Large intestine (tissue), 3 donors: Measurements from ENCODE around the gene NHLRC2. TPM values are rescaled to one million over a fixed set of nuclear protein-coding genes. Genes with fewer than 3 reads are reported as not detected.

Experiments used
- DNase-seq, 2 donors: peaks; one replicate each; pipeline versions ENCODE4 v3.0.0 to v3.0.0-alpha.2; 2013
- H3K27ac ChIP-seq: one replicate; pipeline ENCODE4 v1.5.1; 2013; ENCODE audit warnings: low read length
- H3K27me3 ChIP-seq: 2 replicates; pipeline ENCODE4 v1.6.1; 2013; ENCODE audit warnings: low read length; ENCODE audit not compliant: control insufficient read depth, insufficient read depth
- H3K36me3 ChIP-seq: 2 replicates; pipeline ENCODE4 v1.6.1; 2013; ENCODE audit warnings: low read length; ENCODE audit not compliant: control insufficient read depth, insufficient read depth
- H3K4me1 ChIP-seq: one replicate; pipeline ENCODE4 v1.6.1; 2013; ENCODE audit warnings: low read length; ENCODE audit not compliant: control insufficient read depth, insufficient read depth
- H3K4me3 ChIP-seq: one replicate; pipeline ENCODE4 v1.5.1; 2013; ENCODE audit warnings: low read length
- H3K9me3 ChIP-seq: one replicate; pipeline ENCODE4 v1.6.1; 2013; ENCODE audit warnings: mild to moderate bottlenecking, low read depth, low read length, moderate library complexity; ENCODE audit not compliant: control insufficient read depth
- WGBS: methylation state at CpG from one replicate; pipeline ENCODE4 v1.1.5; 2013; ENCODE audit warnings: low lambda C conversion rate; ENCODE audit not compliant: insufficient coverage; 5-methylcytosine and 5-hydroxymethylcytosine counted together
- polyA plus RNA-seq: library from polyadenylated mRNA; unstranded; fragments of 120-200 nt; gene quantifications from one replicate; pipeline ENCODE4 v1.2.1, GENCODE V29; 2013

NHLRC2 gene
- polyA plus RNA-seq, 1 donor: 19.1 TPM

DNA sequence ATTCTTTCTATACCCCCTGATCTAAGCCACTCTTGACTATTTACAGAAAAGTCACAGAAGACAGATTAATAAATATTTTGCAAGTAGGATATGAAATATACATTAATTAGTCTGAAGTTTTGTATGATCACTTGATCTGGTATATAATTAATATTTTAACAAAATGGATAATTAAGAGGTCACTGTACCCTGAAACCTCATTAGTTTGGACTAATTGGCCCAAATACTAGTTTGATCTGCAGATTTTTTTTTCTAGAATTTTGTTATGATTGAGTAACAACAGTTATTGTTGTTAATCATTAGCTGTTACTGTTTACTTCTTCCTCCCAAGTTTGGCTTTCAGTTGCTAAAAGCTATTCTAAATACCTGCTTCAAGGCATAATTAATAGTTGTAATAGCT, 2.7 kb downstream of the NHLRC2 start:
- no peak for DNase-seq
- no peak overlapping the region for H3K27ac ChIP-seq
- no peaks in the 10 kb centered on the region for H3K9me3 ChIP-seq
- no peaks in the 10 kb centered on the region for H3K4me1 ChIP-seq
- no peaks in the 10 kb centered on the region for H3K27me3 ChIP-seq
- no peak overlapping the region for H3K4me3 ChIP-seq
- peaks cover 25% of the 10 kb centered on the region for H3K36me3 ChIP-seq

DNA sequence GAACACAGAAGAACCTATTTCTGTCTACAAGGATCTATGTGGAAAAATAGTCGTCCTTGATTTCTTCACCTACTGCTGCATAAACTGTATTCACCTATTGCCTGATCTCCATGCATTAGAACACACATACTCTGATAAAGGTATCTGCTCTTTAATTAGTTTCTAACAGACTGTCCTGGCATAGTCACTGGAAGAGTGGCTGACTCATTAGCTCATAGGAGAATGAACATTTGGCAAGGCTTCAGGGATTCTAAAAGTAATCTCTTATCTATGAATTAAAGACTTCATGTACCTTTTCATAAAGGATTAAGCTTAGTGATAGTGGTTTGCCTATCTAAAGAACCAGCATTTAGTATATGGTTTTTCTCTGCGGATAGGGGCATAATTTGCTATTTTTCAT, 4.1 kb downstream of the NHLRC2 start:
- Histone ChIP-seq H3K27me3 (no peaks in the 10 kb centered on the region), H3K4me1 (no peaks in the 10 kb centered on the region), H3K4me3 (no peak overlapping the region), H3K27ac (no peak overlapping the region), H3K9me3 (no peaks in the 10 kb centered on the region), H3K36me3 (peaks cover 25% of the 10 kb centered on the region)
- no peak for DNase-seq
- WGBS: 83% methylated on average over 1 of the region's 2 CpGs

- no peak for DNase-seq
- Histone ChIP-seq H3K27me3 (no peaks in the 10 kb centered on the region), H3K4me3 (no peak overlapping the region), H3K27ac (no peak overlapping the region), H3K4me1 (no peaks in the 10 kb centered on the region), H3K9me3 (no peaks in the 10 kb centered on the region), H3K36me3 (peaks cover 25% of the 10 kb centered on the region)
- 86% methylated on average over 2 of the region's 2 CpGs for WGBS
These were observed 4.8 kb downstream of the NHLRC2 start for GRCh38 chr10:113859261-113859660.

DNA sequence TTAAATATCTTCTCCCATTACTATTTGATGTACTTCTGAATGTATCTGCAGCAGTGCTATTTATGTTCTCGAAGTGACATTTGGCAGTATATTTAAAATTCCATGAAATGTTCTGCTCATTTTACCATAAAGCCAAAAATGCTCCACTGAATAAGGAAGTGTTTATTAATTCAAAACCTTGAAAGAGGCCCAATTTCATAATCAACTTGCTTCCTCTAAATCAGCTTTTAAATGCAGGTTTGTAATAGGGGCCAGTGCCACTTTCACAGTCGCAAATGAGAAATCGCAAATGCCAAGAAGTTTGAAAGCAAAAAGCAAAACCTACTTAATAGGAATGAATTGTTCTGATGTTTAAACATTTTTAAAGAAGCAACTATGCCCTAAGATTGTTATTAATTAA, 11.4 kb downstream of the NHLRC2 start:
- Histone ChIP-seq H3K4me1 (no peaks in the 10 kb centered on the region), H3K27ac (no peak overlapping the region), H3K9me3 (no peaks in the 10 kb centered on the region), H3K4me3 (no peak overlapping the region), H3K36me3 (peaks cover 13% of the 10 kb centered on the region), H3K27me3 (no peaks in the 10 kb centered on the region)
- DNase-seq: no peak
- 84% methylated on average over 3 of the region's 3 CpGs for WGBS

GRCh38 chr10:113866551-113867394, 12.3 kb downstream of the NHLRC2 start:
- H3K27ac ChIP-seq: no peak overlapping the region
- H3K36me3 ChIP-seq: peaks cover 6% of the 10 kb centered on the region
- no CpG with 5 or more reads among the region's 5 CpGs for WGBS
- H3K4me1 ChIP-seq: no peaks in the 10 kb centered on the region
- no peak for DNase-seq
- H3K27me3 ChIP-seq: no peaks in the 10 kb centered on the region
- no peak overlapping the region for H3K4me3 ChIP-seq
- H3K9me3 ChIP-seq: peaks cover 1% of the 10 kb centered on the region

DNA sequence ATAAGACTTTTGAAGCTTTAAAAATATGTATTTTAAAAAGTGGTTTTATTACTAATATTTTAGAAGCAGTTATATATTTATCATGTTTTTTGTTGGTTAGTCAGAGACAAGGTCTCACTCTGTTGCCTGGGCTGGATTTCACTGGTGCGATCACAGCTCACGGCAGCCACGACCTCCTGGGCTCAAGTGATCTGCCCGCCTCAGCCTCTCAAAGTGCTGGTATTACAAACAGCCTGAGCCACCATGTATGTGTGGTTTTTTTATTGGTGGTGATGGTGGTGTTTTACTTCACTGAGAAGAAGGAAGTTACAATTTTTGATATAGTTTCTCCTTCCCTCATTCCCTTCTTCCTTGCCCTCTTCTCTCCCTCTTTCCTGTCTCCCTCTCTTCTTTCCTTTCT, 13.4 kb downstream of the NHLRC2 start:
- no peak overlapping the region for H3K27ac ChIP-seq
- peaks cover 10% of the 10 kb centered on the region for H3K9me3 ChIP-seq
- H3K4me1 ChIP-seq: no peaks in the 10 kb centered on the region
- no CpG with 5 or more reads among the region's 4 CpGs for WGBS
- no peak overlapping the region for H3K4me3 ChIP-seq
- peaks cover 3% of the 10 kb centered on the region for H3K36me3 ChIP-seq
- no peaks in the 10 kb centered on the region for H3K27me3 ChIP-seq
- no peak for DNase-seq

DNA sequence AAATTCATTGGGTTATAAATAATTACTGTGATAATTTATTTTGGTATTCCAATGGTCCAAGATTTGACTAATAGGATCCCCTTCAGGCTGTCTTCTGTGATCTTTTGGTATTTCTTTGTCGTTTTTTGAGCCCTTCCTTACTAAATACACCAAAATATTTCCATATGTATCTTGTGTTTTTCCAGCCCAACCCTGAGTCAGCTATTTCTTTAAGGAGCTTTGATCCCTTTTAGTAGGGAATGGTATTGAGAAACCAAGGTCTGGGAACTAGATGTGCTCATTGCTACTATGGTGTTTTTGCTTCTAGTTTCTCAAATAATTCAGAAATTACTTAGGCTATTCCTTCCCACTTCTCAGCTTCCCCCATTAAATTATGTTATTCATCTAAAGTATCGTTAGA, 15.3 kb downstream of the NHLRC2 start:
- WGBS: 100% methylated on average over 2 of the region's 2 CpGs
- Histone ChIP-seq H3K36me3 (peaks cover 3% of the 10 kb centered on the region), H3K4me1 (no peaks in the 10 kb centered on the region), H3K4me3 (no peak overlapping the region), H3K27ac (no peak overlapping the region), H3K9me3 (peaks cover 10% of the 10 kb centered on the region), H3K27me3 (no peaks in the 10 kb centered on the region)
- no peak for DNase-seq

GRCh38 chr10:113872139-113873030, 17.9 kb downstream of the NHLRC2 start:
- Histone ChIP-seq H3K27me3 (no peaks in the 10 kb centered on the region), H3K4me3 (no peak overlapping the region), H3K9me3 (peaks cover 10% of the 10 kb centered on the region), H3K4me1 (no peaks in the 10 kb centered on the region), H3K27ac (no peak overlapping the region), H3K36me3 (peaks cover 4% of the 10 kb centered on the region)
- no peak for DNase-seq
- 100% methylated on average over 1 of the region's 3 CpGs for WGBS

DNA sequence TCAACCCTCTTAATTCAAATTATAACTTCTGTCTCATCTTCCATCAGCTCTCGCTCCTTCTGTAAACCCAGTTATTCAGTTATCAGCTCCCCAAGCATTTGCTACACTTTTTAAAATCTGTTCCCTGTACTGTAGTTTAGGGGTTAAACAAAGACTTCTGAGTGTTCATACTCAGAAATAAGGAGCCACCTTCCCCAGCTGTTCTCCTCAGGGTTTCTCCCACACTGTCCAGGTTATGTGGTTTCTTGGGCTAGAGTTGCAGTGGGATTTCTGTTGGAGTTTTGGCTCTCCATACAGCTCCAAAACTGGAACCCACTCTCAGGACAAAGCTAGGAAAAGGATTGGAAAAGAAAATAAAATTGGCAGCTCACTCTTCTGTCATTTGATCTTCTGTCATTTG, 20.8 kb downstream of the NHLRC2 start:
- no peaks in the 10 kb centered on the region for H3K27me3 ChIP-seq
- H3K36me3 ChIP-seq: peaks cover 2% of the 10 kb centered on the region
- DNase-seq: no peak
- H3K9me3 ChIP-seq: peaks cover 10% of the 10 kb centered on the region
- H3K4me3 ChIP-seq: no peak overlapping the region
- no peaks in the 10 kb centered on the region for H3K4me1 ChIP-seq
- WGBS: 100% methylated on average over 1 of the region's 1 CpG
- H3K27ac ChIP-seq: no peak overlapping the region

GRCh38 chr10:113876461-113876860, 22.0 kb downstream of the NHLRC2 start:
- no peak for DNase-seq
- no peak overlapping the region for H3K4me3 ChIP-seq
- H3K9me3 ChIP-seq: peaks cover 10% of the 10 kb centered on the region
- WGBS: no CpG with 5 or more reads among the region's 3 CpGs
- no peaks in the 10 kb centered on the region for H3K4me1 ChIP-seq
- peaks cover 2% of the 10 kb centered on the region for H3K36me3 ChIP-seq
- no peak overlapping the region for H3K27ac ChIP-seq
- no peaks in the 10 kb centered on the region for H3K27me3 ChIP-seq
